ENCODE measurements around the gene RPGRIP1L.

GRCh38 chr16:53686710-53687109 is 16.9 kb downstream of the RPGRIP1L start:
- TF ChIP-seq CTCF (IDR thresholded peaks at IDR 0.05) = no peak
- no peak for TF ChIP-seq EZH2 (IDR thresholded peaks at IDR 0.05)
- no peak for TF ChIP-seq EZH2phosphoT487 (IDR thresholded peaks at IDR 0.05)
